Neural cell (in vitro differentiated cells): ENCODE results near the gene STX10.

Experiments used
- EP300 ChIP-seq: fragments of 450-650 bp; conservative IDR thresholded peaks from 2 replicates; pipeline ENCODE4 v1.6.1; 2014; ENCODE audit warnings: antibody characterized with exemption, mild to moderate bottlenecking, moderate library complexity; ENCODE audit not compliant: poor library complexity, severe bottlenecking
- EZH2 ChIP-seq: fragments of 200-600, 300-800 bp; shearing (Covaris generic), sonication (generic); IDR thresholded peaks from 2 replicates; pipeline ENCODE4 v1.6.1; 2014; ENCODE audit warnings: antibody characterized with exemption, low read length, borderline replicate concordance, mild to moderate bottlenecking; ENCODE audit not compliant: insufficient read depth, poor library complexity, severe bottlenecking
- POLR2AphosphoS5 ChIP-seq: IDR thresholded peaks from 2 replicates; pipeline ENCODE4 v1.6.1; 2012
- RAD21 ChIP-seq: fragments of 450-650 bp; conservative IDR thresholded peaks from 2 replicates; pipeline ENCODE4 v1.6.1; 2014; ENCODE audit warnings: antibody characterized with exemption, mild to moderate bottlenecking, moderate library complexity
- SMC3 ChIP-seq: fragments of 450-650 bp; conservative IDR thresholded peaks from 2 replicates; pipeline ENCODE4 v1.6.1; 2014; ENCODE audit warnings: antibody characterized with exemption, mild to moderate bottlenecking, moderate library complexity; ENCODE audit not compliant: poor library complexity
- TF ChIP-seq, protein P1 (sequence below): fragments of 450-650 bp; IDR thresholded peaks from 2 replicates; pipeline ENCODE4 v1.5.1; 2014; ENCODE audit warnings: antibody characterized with exemption, mild to moderate bottlenecking, moderate library complexity; ENCODE audit not compliant: poor library complexity, severe bottlenecking
- TF ChIP-seq, protein P2 (sequence below): IDR thresholded peaks from 2 replicates; pipeline ENCODE4 v1.6.1; 2012; ENCODE audit warnings: borderline replicate concordance

DNA sequence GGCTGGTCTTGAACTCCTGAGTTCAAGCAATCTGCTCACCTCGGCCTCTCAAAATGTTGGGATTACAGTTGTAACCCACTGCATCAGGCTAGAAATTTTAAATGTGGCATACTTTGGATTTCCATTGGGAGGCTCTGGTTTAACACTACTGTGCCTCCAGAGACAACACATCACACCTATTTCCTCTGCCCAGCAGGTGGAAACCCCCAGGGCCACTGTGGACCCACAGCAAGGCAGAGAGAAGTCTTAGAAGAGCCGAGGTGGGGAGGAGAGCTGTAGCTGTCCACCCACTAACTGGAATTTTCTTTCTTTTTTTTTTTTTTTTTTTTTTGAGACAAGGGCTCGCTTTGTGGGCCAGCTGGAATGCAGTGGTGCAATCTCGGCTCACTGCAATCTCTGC is 39.4 kb upstream of the STX10 start:
- TF ChIP-seq SMC3 (no peak), POLR2AphosphoS5 (no peak), EZH2 (no peak), EP300 (no peak), RAD21 (no peak)
- TF ChIP-seq, protein P1, sequence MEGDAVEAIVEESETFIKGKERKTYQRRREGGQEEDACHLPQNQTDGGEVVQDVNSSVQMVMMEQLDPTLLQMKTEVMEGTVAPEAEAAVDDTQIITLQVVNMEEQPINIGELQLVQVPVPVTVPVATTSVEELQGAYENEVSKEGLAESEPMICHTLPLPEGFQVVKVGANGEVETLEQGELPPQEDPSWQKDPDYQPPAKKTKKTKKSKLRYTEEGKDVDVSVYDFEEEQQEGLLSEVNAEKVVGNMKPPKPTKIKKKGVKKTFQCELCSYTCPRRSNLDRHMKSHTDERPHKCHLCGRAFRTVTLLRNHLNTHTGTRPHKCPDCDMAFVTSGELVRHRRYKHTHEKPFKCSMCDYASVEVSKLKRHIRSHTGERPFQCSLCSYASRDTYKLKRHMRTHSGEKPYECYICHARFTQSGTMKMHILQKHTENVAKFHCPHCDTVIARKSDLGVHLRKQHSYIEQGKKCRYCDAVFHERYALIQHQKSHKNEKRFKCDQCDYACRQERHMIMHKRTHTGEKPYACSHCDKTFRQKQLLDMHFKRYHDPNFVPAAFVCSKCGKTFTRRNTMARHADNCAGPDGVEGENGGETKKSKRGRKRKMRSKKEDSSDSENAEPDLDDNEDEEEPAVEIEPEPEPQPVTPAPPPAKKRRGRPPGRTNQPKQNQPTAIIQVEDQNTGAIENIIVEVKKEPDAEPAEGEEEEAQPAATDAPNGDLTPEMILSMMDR, result no peak
- TF ChIP-seq, protein P2, sequence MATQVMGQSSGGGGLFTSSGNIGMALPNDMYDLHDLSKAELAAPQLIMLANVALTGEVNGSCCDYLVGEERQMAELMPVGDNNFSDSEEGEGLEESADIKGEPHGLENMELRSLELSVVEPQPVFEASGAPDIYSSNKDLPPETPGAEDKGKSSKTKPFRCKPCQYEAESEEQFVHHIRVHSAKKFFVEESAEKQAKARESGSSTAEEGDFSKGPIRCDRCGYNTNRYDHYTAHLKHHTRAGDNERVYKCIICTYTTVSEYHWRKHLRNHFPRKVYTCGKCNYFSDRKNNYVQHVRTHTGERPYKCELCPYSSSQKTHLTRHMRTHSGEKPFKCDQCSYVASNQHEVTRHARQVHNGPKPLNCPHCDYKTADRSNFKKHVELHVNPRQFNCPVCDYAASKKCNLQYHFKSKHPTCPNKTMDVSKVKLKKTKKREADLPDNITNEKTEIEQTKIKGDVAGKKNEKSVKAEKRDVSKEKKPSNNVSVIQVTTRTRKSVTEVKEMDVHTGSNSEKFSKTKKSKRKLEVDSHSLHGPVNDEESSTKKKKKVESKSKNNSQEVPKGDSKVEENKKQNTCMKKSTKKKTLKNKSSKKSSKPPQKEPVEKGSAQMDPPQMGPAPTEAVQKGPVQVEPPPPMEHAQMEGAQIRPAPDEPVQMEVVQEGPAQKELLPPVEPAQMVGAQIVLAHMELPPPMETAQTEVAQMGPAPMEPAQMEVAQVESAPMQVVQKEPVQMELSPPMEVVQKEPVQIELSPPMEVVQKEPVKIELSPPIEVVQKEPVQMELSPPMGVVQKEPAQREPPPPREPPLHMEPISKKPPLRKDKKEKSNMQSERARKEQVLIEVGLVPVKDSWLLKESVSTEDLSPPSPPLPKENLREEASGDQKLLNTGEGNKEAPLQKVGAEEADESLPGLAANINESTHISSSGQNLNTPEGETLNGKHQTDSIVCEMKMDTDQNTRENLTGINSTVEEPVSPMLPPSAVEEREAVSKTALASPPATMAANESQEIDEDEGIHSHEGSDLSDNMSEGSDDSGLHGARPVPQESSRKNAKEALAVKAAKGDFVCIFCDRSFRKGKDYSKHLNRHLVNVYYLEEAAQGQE, result no peak
